BJ (cell line): Measurements from ENCODE around the gene MUCL3. TPM values are rescaled to one million over a fixed set of nuclear protein-coding genes. Genes with fewer than 3 reads are reported as not detected.

Experiments used
- CTCF ChIA-PET: fragments of 350-600 bp; formaldehyde crosslinking; extraction: SDS; loops from one replicate; lab custom pipeline; 2021; ENCODE audit warnings: antibody characterized with exemption, inconsistent platforms; lab: Yijun Ruan, JAX
- POLR2A ChIA-PET: fragments of 300-600 bp; sonication (Branson Sonifier 250); formaldehyde crosslinking; extraction: SDS; loops from one replicate; lab custom pipeline; 2021; ENCODE audit warnings: antibody characterized with exemption; lab: Charles Lee
- DNase-seq: peaks from one replicate; pipeline ENCODE4 v3.0.0-alpha.2; 2011; ENCODE audit warnings: low read depth
- H3K27me3 ChIP-seq: 2 replicates; pipeline ENCODE4 v1.6.0; 2011; ENCODE audit warnings: low read length; ENCODE audit not compliant: control insufficient read depth, insufficient read depth
- H3K36me3 ChIP-seq: 2 replicates; pipeline ENCODE4 v1.5.1; 2011; ENCODE audit warnings: low read length; ENCODE audit not compliant: control insufficient read depth, insufficient read depth
- H3K4me3 ChIP-seq: 2 replicates; pipeline ENCODE4 v1.5.1; 2011; ENCODE audit warnings: low read depth, mild to moderate bottlenecking, control low read depth, low read length
- polyA plus RNA-seq: library from polyadenylated mRNA; depleted of rRNA; stranded (reverse); fragments of >200 nt; gene quantifications from 2 replicates; pipeline ENCODE4 v1.2.3, GENCODE V29; 2011
- TF ChIP-seq, protein P1 (sequence below): IDR thresholded peaks from 2 replicates; pipeline ENCODE4 v1.5.1; 2011; ENCODE audit warnings: low read depth, mild to moderate bottlenecking, control low read depth, inconsistent platforms, low read length, moderate library complexity; ENCODE audit not compliant: insufficient read depth

The MUCL3 gene
- polyA plus RNA-seq, 1 experiment, result not detected

DNA sequence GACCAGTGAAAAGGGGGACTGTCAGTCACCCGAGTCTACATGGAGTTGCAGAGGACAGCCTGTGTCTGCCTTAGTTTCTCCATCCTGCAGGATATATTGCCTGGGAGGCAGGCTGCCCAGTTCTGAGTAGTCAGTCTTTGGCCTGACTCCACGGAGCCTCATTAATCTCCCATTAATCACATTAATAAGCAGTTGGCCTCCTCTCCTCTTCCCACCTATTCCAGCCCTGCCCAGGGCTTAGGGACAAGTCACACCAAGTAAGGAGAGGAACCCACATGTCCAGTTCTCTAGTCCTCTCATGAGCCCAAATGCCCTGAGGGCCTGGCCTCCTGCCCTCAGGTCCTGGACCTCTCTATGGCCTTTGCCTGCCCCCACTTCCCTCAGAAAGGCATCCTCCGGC lies 1.3 kb upstream of the MUCL3 start:
- ChIA-PET CTCF (interaction anchor here (1.3 to 1.8 kb wide), 2 partner anchors 105 to 148 kb away, joined by 3 to 4 read pairs; no protein-coding TSS in a partner anchor), POLR2A (no interaction called here)
- TF ChIP-seq, protein P1, sequence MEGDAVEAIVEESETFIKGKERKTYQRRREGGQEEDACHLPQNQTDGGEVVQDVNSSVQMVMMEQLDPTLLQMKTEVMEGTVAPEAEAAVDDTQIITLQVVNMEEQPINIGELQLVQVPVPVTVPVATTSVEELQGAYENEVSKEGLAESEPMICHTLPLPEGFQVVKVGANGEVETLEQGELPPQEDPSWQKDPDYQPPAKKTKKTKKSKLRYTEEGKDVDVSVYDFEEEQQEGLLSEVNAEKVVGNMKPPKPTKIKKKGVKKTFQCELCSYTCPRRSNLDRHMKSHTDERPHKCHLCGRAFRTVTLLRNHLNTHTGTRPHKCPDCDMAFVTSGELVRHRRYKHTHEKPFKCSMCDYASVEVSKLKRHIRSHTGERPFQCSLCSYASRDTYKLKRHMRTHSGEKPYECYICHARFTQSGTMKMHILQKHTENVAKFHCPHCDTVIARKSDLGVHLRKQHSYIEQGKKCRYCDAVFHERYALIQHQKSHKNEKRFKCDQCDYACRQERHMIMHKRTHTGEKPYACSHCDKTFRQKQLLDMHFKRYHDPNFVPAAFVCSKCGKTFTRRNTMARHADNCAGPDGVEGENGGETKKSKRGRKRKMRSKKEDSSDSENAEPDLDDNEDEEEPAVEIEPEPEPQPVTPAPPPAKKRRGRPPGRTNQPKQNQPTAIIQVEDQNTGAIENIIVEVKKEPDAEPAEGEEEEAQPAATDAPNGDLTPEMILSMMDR, result no peak
- DNase-seq, result no peak
- Histone ChIP-seq H3K36me3 (no peaks in the 10 kb centered on the region), H3K4me3 (no peak overlapping the region), H3K27me3 (peaks cover 4% of the 10 kb centered on the region; the same call in 1 of the 2 replicates)

DNA sequence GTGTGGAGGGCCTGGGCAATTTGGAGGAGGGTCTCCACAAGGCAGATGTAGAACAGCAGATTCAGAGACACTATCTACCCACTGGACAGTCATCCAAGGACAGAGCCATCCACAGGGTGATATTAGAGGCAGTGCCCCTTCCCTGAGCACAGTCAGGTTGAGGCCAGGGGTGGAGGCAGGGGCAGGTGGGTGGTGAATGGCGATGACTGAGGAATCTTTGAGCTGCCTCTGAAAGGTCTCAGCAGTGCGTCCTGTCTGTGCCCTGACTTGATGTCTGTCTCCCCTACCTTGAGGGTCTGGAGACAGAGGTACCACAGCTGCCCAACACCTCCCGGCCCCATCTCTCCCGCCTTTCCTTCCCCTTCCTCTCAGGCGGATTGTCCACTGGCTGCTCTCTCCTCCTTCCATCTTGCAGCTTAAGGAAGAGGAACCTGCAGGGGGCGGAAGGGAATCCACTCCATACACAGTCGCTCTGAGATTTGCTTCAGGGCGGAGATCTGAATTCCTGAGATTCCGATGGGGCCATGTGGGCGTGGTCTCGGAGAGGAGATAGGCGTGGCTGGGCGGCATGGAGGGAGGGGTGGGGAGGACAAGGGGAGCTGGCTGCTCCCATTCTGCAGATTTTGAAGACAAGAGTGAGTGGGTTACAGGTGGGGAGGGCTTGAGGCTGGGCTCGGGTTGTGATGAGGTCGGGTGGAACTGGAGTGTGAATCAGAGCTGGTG lies 1.7 kb downstream of the MUCL3 start:
- H3K36me3 ChIP-seq, result no peaks in the 10 kb centered on the region
- ChIA-PET POLR2A (no interaction called here), CTCF (interaction anchor here (0.6 to 3.4 kb wide), 23 partner anchors 12 to 172 kb away, joined by 3 to 39 read pairs (median 5); partner anchors contain the start of genes PSORS1C1 and SFTA2)
- peak; percentile 35 for DNase-seq
- H3K4me3 ChIP-seq, result no peak overlapping the region
- H3K27me3 ChIP-seq, result peaks cover 10% of the 10 kb centered on the region
- TF ChIP-seq, protein P1, result peak; percentile 84

DNA sequence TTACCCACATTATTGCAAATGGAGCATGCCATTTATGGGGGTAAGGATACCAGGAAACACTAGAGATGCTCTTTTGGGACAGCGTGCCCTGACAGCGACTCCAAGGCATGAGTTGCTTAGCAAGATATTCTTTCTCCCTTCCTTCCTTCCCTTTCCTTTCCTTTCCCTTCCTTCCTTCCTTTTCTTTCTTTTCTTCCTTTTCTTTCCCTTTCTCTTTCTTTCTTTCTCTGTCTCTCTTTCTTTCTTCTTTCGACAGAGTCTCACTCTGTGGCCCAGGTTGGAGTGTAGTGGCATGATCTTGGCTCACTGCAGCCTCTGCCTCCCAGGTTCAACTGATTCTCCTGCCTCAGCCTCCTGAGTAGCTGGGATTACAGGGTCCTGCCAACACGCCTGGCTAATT lies 3.3 kb downstream of the MUCL3 start:
- Histone ChIP-seq H3K27me3 (peaks cover 12% of the 10 kb centered on the region), H3K4me3 (no peak overlapping the region), H3K36me3 (no peaks in the 10 kb centered on the region)
- TF ChIP-seq, protein P1, result no peak
- ChIA-PET CTCF (interaction anchor here (0.6 to 3.0 kb wide), 3 partner anchors 94 to 128 kb away, joined by 3 to 12 read pairs (median 10); no protein-coding TSS in a partner anchor), POLR2A (no interaction called here)
- DNase-seq, result no peak

DNA sequence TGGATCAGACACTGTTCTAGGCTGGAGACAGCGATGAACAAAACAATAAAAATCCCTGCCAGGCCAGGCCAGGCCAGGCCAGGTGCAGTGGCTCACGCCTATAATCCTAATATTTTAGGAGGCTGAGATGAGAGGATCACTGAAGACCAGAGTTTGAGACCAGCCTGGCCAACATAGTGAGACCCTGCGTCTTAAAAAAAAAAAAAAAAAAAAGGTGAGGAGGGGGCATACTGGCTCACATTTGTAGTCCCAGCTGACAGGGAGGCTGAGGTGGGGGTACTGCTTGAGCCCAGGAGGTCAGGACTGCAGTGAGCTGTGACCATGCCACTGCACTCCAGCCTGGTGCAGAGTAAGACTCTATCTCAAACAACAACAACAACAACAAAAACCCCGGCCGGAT lies 4.5 kb downstream of the MUCL3 start:
- Histone ChIP-seq H3K4me3 (no peak overlapping the region), H3K27me3 (peaks cover 12% of the 10 kb centered on the region), H3K36me3 (no peaks in the 10 kb centered on the region)
- DNase-seq, result no peak
- CTCF ChIA-PET, result interaction anchor here (1.1 to 3.0 kb wide), 2 partner anchors 125 to 134 kb away, joined by 3 to 10 read pairs; no protein-coding TSS in a partner anchor
- POLR2A ChIA-PET, result no interaction called here
- TF ChIP-seq, protein P1, result no peak

DNA sequence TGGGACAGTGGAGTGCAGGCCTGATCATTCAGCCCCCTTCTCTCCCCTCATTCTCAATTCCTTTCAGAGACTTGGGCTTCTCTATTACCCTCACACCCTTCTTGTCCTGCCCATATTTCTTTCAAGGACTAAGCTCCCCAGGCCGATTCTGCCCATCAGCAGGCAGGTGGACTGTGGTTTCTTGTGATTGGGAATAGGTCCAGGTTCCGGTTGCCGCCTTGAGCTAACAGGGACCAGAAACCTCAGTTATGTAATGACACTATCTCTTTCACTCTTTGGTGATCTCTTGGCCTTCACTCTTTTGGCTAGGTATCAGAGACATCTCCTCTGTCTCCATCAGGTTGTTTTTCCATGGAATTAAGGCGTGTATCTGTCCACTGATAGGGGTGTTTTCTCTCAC lies 6.5 kb downstream of the MUCL3 start:
- CTCF ChIA-PET, result interaction anchor here (1.0 to 1.2 kb wide), 2 partner anchors 105 to 140 kb away, joined by 3 to 5 read pairs; no protein-coding TSS in a partner anchor
- H3K27me3 ChIP-seq, result peaks cover 13% of the 10 kb centered on the region
- H3K36me3 ChIP-seq, result no peaks in the 10 kb centered on the region
- TF ChIP-seq, protein P1, result no peak
- H3K4me3 ChIP-seq, result no peak overlapping the region
- DNase-seq, result no peak
- POLR2A ChIA-PET, result no interaction called here
